ENCODE measurements around the gene CFAP298.

The CFAP298 gene

DNA sequence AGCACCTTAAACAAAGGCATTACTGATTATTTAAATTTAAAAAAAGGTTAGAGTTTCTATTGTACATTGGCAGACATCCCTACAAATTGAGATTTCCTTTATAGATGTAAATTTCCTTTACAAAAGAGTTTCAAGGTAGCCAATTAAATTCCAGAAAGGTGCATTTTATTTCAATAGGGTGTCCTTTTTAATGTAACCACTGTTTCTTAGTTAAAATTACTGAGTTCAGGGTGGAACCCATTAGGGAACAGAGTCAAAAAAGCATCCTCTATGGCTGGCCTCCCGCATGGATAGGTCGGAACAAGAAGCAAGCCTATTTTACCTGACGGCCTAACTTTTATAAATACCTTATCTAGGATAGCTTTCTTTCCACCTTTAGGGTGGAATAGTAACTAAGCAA lies 51.3 kb downstream of the CFAP298 start:
- H3K4me1 ChIP-seq (ENCODE audit: control insufficient read depth, insufficient read depth, low read length): no peaks in the 10 kb centered on the region
- no peaks in the 10 kb centered on the region for H3K36me3 ChIP-seq (ENCODE audit: control insufficient read depth, insufficient read depth, low read length)
- no peaks in the 10 kb centered on the region for H3K27me3 ChIP-seq (ENCODE audit: control insufficient read depth, insufficient read depth, low read length)
- no peak overlapping the region for H3K4me3 ChIP-seq (ENCODE audit: low read length)
- no peak overlapping the region for H3K9ac ChIP-seq (ENCODE audit: low read length)
- no peaks in the 10 kb centered on the region for H3K9me3 ChIP-seq (ENCODE audit: control insufficient read depth, low read length)

DNA sequence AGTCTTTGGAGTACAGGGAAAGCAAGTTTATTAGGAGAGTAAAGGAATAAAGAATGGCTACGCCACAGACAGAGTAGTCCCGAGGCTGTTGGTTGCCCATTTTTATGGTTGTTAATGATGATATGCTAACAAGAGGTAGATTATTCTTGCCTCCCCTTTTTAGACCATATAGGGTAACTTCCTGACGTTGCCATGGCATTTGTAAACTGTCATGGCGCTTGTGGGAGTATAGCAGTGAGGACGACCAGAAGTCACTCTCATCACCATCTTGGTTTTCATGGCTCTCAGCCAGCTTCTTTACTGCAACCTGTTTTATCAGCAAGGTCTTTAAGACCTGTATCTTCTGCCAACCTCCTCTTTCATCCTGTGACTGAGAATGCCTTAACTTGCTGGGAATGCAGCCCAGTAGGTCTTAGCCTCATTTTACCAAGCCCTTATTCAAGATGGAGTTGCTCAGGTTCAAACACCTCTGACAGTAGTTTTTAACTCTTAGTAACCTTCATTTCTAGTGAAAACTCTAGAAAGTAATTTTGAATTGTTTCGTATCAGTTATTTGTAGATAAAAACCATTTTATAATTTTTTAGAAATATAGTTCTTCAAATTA lies 53.1 kb downstream of the CFAP298 start:
- no peaks in the 10 kb centered on the region for H3K36me3 ChIP-seq (ENCODE audit: control insufficient read depth, insufficient read depth, low read length)
- no peaks in the 10 kb centered on the region for H3K27me3 ChIP-seq (ENCODE audit: control insufficient read depth, insufficient read depth, low read length)
- H3K9me3 ChIP-seq (ENCODE audit: control insufficient read depth, low read length): no peaks in the 10 kb centered on the region
- no peak overlapping the region for H3K9ac ChIP-seq (ENCODE audit: low read length)
- no peaks in the 10 kb centered on the region for H3K4me1 ChIP-seq (ENCODE audit: control insufficient read depth, insufficient read depth, low read length)
- H3K4me3 ChIP-seq (ENCODE audit: low read length): no peak overlapping the region

DNA sequence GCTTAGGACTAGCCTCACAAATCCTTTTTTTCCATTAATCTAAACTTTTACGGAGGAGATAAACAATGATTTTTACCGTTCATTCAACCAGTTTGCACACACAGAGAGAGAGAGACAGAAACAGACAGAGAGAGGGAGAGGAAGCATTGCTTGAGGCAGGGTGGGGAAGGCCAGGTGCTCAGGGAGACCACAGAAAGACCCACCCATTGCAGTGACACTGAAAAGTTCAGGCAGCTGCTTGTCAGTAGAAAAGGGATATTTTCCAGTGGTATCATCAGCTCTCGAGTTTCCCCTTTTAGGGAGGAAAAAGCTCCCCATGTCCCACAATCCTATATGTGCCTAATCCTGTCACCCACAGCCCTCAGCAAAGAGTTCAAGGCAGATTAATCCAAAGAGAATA lies 54.1 kb downstream of the CFAP298 start:
- Histone ChIP-seq H3K4me1 (ENCODE audit: control insufficient read depth, insufficient read depth, low read length) (no peaks in the 10 kb centered on the region), H3K9me3 (ENCODE audit: control insufficient read depth, low read length) (no peaks in the 10 kb centered on the region), H3K36me3 (ENCODE audit: control insufficient read depth, insufficient read depth, low read length) (no peaks in the 10 kb centered on the region), H3K27me3 (ENCODE audit: control insufficient read depth, insufficient read depth, low read length) (no peaks in the 10 kb centered on the region), H3K4me3 (ENCODE audit: low read length) (no peak overlapping the region), H3K9ac (ENCODE audit: low read length) (no peak overlapping the region)

DNA sequence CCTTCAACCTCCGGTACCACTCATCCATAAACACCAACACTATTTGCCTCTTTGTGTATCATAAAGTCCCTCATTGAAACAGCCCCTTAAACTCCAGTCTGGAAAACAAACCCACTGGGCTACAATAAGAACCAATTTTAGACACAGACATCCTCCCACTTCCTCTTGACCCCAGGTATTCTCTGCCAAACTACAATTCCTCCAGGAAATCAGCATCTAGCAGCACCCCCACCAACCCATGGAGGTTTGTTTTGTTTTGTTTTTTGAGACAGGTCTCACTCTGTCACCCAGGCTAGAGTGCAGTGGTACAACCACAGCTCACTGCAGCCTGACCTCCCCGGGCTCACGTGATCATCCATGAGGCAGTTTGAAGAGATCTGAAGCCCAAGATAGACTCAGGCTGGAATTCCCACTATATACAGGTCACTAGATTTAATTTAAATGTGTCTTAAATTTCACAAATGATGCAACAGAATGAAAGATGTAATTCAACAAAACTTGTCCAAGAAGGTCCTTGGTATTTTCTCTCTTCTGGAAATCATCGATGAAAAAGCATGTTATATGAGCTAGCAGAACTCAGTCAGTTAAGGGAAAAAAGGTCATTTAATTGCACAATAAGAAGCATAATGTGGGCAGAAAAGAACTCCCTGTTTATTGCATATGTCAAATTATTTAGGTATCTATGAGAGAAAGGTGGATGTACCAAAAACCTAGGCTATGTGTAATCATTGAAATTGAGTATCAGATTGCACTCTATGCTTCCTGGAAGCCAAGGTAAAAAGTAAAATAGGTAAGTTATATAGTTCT lies 57.1 kb downstream of the CFAP298 start:
- Histone ChIP-seq H3K9ac (ENCODE audit: low read length) (no peak overlapping the region), H3K4me3 (ENCODE audit: low read length) (no peak overlapping the region), H3K9me3 (ENCODE audit: control insufficient read depth, low read length) (no peaks in the 10 kb centered on the region), H3K4me1 (ENCODE audit: control insufficient read depth, insufficient read depth, low read length) (no peaks in the 10 kb centered on the region), H3K27me3 (ENCODE audit: control insufficient read depth, insufficient read depth, low read length) (no peaks in the 10 kb centered on the region), H3K36me3 (ENCODE audit: control insufficient read depth, insufficient read depth, low read length) (no peaks in the 10 kb centered on the region)

DNA sequence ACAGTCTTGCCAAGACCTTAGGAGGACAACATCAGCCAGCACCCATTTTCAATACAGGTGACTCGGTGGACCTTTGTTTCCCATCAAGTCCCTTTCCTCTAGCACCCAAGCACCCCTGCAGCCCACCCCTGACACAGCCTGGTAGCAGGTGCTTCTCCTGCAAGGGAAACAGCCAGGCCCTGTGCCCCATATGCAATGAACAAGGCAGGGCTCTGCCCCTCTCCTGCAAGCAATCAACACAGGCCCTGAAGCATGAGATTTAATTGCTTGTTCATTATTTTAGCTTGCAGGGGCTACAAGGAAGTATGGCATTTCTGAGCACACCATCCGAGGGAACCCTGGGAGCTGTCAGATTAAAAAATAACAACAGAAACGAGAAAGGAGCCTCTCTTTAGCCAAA lies 62.3 kb downstream of the CFAP298 start:
- Histone ChIP-seq H3K27me3 (ENCODE audit: control insufficient read depth, insufficient read depth, low read length) (no peaks in the 10 kb centered on the region), H3K4me1 (ENCODE audit: control insufficient read depth, insufficient read depth, low read length) (no peaks in the 10 kb centered on the region), H3K4me3 (ENCODE audit: low read length) (no peak overlapping the region), H3K9me3 (ENCODE audit: control insufficient read depth, low read length) (no peaks in the 10 kb centered on the region), H3K36me3 (ENCODE audit: control insufficient read depth, insufficient read depth, low read length) (no peaks in the 10 kb centered on the region), H3K9ac (ENCODE audit: low read length) (no peak overlapping the region)

DNA sequence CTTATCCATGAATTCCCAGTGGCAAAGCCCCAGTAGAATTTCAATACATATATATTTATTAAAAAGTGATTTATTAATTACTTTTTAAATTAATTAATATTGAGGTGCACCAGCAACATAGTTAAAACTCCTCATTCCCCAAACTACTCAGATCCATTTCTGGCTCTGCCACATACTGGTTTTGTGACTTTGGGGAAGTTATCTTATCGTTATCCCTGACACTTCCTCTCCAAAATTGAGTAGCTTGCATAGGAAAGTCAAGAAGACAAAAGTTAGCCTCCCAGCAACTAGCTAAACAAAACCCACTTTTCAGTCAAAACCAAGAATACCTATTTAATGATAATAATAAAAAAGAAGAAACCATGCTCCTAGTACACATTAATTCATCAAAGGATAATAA lies 62.7 kb downstream of the CFAP298 start:
- Histone ChIP-seq H3K4me1 (ENCODE audit: control insufficient read depth, insufficient read depth, low read length) (no peaks in the 10 kb centered on the region), H3K9ac (ENCODE audit: low read length) (no peak overlapping the region), H3K4me3 (ENCODE audit: low read length) (no peak overlapping the region), H3K27me3 (ENCODE audit: control insufficient read depth, insufficient read depth, low read length) (no peaks in the 10 kb centered on the region), H3K9me3 (ENCODE audit: control insufficient read depth, low read length) (no peaks in the 10 kb centered on the region), H3K36me3 (ENCODE audit: control insufficient read depth, insufficient read depth, low read length) (no peaks in the 10 kb centered on the region)
